Measurements from ENCODE around the gene USP5.

The USP5 gene

DNA sequence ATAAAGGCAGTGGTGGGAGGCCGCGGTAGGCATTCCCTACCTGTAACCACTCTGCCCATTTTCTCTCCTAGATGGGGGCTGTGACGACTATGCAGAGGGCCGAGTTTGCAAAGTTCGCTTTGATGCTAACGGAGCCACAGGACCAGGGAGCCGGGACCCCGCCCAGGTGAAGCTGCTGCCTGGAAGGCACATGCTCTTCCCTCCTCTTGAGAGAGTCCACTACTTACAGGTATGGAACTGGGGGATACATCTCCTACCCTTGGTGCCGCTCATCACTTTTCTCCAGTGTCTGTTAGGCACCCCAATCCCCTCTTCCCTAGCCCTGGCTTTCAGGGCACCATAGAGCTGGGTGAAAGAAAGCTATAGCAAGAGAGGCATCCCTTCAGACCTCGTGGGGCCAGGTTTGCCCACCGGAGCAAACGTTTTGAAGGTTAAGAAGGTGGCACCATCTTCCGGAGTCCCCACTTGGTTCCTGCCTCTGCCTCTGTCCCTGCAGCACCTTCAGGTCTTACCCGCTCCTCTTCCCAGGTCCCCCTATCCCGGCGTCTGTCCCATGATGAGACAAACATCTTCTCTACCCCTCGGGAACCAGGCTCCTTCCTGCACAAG is 25.7 kb upstream of the USP5 start:
- DNase-seq (ENCODE audit: low read depth) = no peak

GRCh38 chr12:6826734-6827436 is 25.1 kb upstream of the USP5 start:
- DNase-seq (ENCODE audit: low read depth) = no peak

- DNase-seq (ENCODE audit: low read depth) = peak; percentile 82
Observed at GRCh38 chr12:6827437-6827911, 24.5 kb upstream of the USP5 start.

GRCh38 chr12:6827982-6828780 is 23.8 kb upstream of the USP5 start, which contains the start of gene P3H3:
Gene P3H3, plus strand, starts transcription at chr12:6828407. Its CDS starts 34 bp downstream, at chr12:6828441.
- peak; percentile 38 for DNase-seq (ENCODE audit: low read depth)

- DNase-seq (ENCODE audit: low read depth) = peak; percentile 78
Observed at GRCh38 chr12:6828781-6829535, 23.0 kb upstream of the USP5 start.

DNA sequence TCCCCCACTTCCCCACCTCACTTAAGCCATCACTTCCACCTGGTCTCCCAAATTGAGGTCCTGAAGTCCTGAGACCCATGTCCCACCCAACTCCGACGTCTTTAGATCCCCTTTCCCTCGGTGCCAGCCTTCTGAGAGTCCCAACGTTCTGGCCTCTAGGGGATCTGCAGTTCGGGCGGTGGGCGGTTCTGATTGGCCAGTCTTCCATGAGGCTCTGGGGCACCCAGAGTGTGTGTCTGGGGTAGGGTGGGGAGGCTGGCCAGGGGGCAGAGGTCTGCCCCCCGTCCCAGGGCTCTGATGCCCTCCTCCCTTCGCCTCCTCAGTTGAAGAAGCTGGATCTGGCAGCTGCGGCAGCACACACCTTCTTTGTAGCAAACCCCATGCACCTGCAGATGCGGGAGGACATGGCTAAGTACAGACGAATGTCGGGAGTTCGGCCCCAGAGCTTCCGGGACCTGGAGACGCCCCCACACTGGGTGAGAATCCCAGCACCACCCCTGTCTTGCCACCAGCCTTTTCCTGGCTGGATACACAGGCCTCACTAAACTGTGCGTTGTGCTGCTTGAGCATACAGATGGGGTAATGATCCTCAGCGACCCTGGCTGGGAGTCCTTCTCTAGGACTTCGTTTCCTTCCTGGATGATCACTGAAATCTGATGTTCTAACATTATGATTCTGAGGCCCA is 22.3 kb upstream of the USP5 start:
- no peak for DNase-seq (ENCODE audit: low read depth)

DNA sequence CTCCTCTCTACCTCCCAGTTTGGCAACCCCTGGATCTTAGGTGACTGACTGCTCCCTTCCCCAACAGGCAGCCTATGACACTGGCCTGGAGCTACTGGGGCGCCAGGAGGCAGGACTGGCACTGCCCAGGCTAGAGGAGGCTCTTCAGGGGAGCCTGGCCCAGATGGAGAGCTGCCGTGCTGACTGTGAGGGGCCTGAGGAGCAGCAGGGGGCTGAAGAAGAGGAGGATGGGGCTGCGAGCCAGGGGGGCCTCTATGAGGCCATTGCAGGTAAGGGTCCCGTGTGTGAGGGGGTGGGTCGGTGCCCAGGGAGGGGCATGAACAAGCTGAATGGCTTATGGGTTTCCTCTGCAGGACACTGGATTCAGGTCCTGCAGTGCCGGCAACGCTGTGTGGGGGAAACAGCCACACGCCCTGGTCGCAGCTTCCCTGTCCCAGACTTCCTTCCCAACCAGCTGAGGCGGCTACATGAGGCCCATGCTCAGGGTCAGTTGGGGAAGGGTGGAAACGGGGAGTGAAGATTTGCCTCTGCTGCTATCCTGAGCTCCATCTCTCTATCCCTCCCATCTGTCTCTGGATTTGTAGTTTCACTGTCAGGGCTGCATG is 21.6 kb upstream of the USP5 start:
- DNase-seq (ENCODE audit: low read depth) = no peak

DNA sequence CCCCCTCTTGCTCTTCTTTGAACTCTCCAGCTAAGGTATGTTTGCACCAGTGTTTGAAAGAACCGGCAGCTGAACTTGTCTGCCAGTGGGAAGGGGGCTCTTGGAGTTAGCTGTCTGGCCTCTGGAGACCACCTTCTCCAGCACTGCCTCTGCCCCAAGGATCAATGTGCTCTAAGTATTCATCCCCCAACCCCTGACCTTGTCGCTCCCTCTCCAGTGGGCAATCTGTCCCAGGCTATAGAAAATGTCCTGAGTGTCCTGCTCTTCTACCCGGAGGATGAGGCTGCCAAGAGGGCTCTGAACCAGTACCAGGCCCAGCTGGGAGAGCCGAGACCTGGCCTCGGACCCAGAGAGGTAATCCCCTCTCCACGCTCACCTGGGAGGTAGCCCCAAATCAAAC is 21.0 kb upstream of the USP5 start:
- no peak for DNase-seq (ENCODE audit: low read depth)

- no peak for DNase-seq (ENCODE audit: low read depth)
Observed at GRCh38 chr12:6831450-6831995, 20.4 kb upstream of the USP5 start.

DNA sequence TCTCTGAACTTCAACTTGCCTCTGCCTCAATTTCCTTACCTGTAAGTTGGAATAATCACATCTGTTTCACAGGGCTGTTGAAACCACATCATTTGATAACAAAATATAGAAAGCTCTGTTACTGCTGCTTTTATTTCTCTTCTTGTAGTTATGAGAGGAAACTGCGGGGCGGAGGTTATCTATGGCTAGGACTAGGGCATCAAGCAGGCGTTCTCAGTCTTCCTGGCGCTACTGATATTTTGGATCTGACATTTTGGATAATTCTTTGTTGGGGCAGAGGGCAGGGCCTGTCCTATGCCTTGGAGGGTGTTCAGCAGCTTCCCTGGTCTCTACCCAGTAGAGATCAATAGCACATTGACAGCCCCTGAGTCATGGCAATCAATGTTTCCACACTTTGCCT is 19.8 kb upstream of the USP5 start:
- DNase-seq (ENCODE audit: low read depth) = no peak

DNA sequence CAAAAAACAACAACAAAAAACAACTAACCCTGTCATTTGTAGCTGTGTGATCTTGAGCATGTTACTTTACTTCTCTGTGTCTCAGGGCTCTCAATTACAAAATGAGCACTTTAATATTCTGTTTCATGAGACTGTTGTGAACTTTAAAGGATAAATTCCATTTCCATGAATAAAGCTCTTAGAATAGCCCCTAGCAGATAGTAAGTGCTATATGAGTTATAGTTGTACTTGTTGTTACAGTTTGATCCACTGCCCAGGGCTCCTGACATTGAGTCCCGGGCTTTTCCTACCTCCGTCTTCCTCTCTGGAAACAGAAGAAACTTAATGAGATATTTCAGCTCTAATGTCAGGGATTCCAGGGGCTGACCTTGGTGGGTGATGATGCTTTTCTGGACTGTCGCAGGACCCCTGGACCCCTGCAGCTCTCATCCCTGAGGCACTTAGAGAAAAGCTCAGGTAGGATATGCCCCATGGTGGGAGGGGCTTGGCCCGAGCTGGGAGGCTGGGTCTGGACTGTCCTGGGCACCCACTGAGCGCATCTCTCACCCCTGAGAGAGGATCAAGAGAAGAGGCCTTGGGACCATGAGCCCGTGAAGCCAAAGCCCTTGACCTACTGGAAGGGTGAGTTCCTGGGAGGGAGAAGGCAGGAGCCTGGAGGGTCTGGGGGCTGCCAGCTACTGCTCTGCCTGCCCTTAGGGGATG is 18.6 kb upstream of the USP5 start:
- no peak for DNase-seq (ENCODE audit: low read depth)

DNA sequence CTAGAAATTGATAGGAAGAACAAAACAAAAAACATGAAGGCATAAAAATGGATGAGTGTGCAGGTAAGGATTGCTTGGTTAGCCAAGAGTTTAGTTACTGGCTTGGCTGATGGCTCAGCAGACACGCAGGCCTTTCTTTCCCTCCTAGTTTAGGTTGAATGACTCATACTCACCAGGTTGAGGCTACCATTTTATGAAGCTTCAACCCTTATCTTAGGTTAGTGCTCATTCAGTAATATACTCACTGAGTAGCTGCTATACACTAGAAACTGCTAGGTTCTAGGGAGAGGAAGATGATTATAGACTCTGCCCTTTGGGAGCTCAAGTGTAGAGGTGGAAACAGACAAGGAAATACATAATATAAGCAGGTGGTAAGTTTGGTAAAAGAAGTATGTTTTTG is 17.7 kb upstream of the USP5 start:
- no peak for DNase-seq (ENCODE audit: low read depth)

- DNase-seq (ENCODE audit: low read depth) = peak; percentile 15
Observed at GRCh38 chr12:6834873-6835272, 17.1 kb upstream of the USP5 start.

- no peak for DNase-seq (ENCODE audit: low read depth)
Observed at GRCh38 chr12:6836851-6837250, 15.1 kb upstream of the USP5 start.

DNA sequence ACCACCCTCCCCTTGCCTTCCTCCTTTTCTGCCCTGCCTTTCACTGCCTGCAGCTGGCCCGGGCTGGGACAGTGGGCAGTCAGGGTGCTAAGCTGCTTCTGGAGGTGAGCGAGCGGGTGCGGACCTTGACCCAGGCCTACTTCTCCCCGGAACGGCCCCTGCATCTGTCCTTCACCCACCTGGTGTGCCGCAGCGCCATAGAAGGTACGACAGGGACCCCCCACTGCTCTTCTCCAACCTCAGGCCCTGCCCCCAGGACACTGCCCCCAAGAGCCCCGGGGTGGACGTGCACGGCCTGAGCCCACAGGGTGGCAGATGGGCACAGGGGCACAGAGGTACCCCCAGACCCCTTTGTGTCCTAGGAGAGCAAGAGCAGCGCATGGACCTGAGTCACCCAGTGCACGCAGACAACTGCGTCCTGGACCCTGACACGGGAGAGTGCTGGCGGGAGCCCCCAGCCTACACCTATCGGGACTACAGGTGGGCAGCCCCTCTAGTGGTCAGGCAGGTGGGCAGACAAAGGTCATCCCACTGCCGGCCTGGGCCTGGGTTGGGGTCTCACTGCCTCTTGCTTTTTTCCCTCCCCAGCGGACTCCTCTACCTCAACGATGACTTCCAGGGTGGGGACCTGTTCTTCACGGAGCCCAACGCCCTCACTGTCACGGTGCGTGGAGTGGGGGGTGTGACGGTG is 14.4 kb upstream of the USP5 start:
- no peak for DNase-seq (ENCODE audit: low read depth)

GRCh38 chr12:6838854-6839253 is 13.1 kb upstream of the USP5 start:
- no peak for DNase-seq (ENCODE audit: low read depth)

- no peak for DNase-seq (ENCODE audit: low read depth)
Observed at GRCh38 chr12:6839482-6840201, 12.3 kb upstream of the USP5 start.

- DNase-seq (ENCODE audit: low read depth) = no peak
Observed at GRCh38 chr12:6840330-6840729, 11.6 kb upstream of the USP5 start.
